ENCODE measurements around the gene TMEM144. TPM values are rescaled to one million over a fixed set of nuclear protein-coding genes. Genes with fewer than 3 reads are reported as not detected.

The TMEM144 gene
- total RNA-seq, 1 experiment from 2014 or later = 17.9 TPM

- H3K27ac Mint-ChIP-seq (ENCODE audit: unreplicated experiment) = no peak overlapping the region
- ChIA-PET POLR2A (no interaction called here), CTCF (interaction anchor here (1.4 kb wide), 1 partner anchor 14 kb away, joined by 4 read pairs; no protein-coding TSS in a partner anchor)
- TF ChIP-seq CTCF (IDR thresholded peaks at IDR 0.05; ENCODE audit: insufficient read depth in 1 of 2, low read depth in 1 of 2, low read length in 1 of 2, severe bottlenecking in 1 of 2, unreplicated experiment in 1 of 2) = no peak
- no peaks in the 10 kb centered on the region for H3K27me3 Mint-ChIP-seq (ENCODE audit: insufficient read depth, unreplicated experiment)
- no peaks in the 10 kb centered on the region for H3K36me3 ChIP-seq (ENCODE audit: control insufficient read depth, insufficient read depth, low read length)
- peaks cover 30% of the 10 kb centered on the region for H3K36me3 Mint-ChIP-seq (ENCODE audit: insufficient read depth, unreplicated experiment)
- H3K4me1 Mint-ChIP-seq (ENCODE audit: low read depth, unreplicated experiment) = no peaks in the 10 kb centered on the region
- intact Hi-C loops (cut with micrococcal nuclease; ENCODE audit: unreplicated experiment) = loop anchor here (1.0 to 2.0 kb wide), 4 partner anchors 15 to 75 kb away; partner anchors contain the start of gene TMEM144
- no peaks in the 10 kb centered on the region for H3K9me3 Mint-ChIP-seq (ENCODE audit: unreplicated experiment)
- no peaks in the 10 kb centered on the region for H3K9me3 ChIP-seq
- H3K27me3 ChIP-seq (replicated peaks; ENCODE audit: control insufficient read depth, insufficient read depth, low read length) = no peaks in the 10 kb centered on the region
- H3K4me3 Mint-ChIP-seq (ENCODE audit: unreplicated experiment) = peak overlapping the region; percentile 89
- BruUV-seq (replicated peaks) = no TSS peak
- H3K4me1 ChIP-seq = peaks cover 6% of the 10 kb centered on the region; the same call in 1 of the 2 replicates
- peak overlapping the region; percentile 49 for H3K4me3 ChIP-seq (ENCODE audit: low read depth, low read length)
- DNase-seq = no peak
Measured at GRCh38 chr4:158169931-158170690, 40.2 kb upstream of the TMEM144 start.

- H3K27me3 ChIP-seq (replicated peaks; ENCODE audit: control insufficient read depth, insufficient read depth, low read length) = no peaks in the 10 kb centered on the region
- POLR2A ChIA-PET = interaction anchor here (1.4 kb wide), 1 partner anchor 40 kb away, joined by 3 read pairs; the partner anchor contains the start of gene TMEM144
Measured at GRCh38 chr4:158170691-158171561, 39.4 kb upstream of the TMEM144 start.

More at GRCh38 chr4:158170691-158171561, 39.4 kb upstream of the TMEM144 start:
- H3K9me3 Mint-ChIP-seq (ENCODE audit: unreplicated experiment) = no peaks in the 10 kb centered on the region
- peaks cover 29% of the 10 kb centered on the region for H3K36me3 Mint-ChIP-seq (ENCODE audit: insufficient read depth, unreplicated experiment)
- H3K4me1 Mint-ChIP-seq (ENCODE audit: low read depth, unreplicated experiment) = peaks cover 3% of the 10 kb centered on the region
- intact Hi-C loops (cut with micrococcal nuclease; ENCODE audit: unreplicated experiment) = loop anchor here (1.0 to 2.0 kb wide), 4 partner anchors 16 to 76 kb away; partner anchors contain the start of gene TMEM144
- Histone ChIP-seq H3K4me3 (ENCODE audit: low read depth, low read length) (peak overlapping the region; percentile 49), H3K9me3 (no peaks in the 10 kb centered on the region), H3K4me1 (peaks cover 6% of the 10 kb centered on the region; the same call in 1 of the 2 replicates), H3K36me3 (ENCODE audit: control insufficient read depth, insufficient read depth, low read length) (no peaks in the 10 kb centered on the region)
- H3K27ac Mint-ChIP-seq (ENCODE audit: unreplicated experiment) = peak overlapping the region; percentile 53
- H3K27me3 Mint-ChIP-seq (ENCODE audit: insufficient read depth, unreplicated experiment) = no peaks in the 10 kb centered on the region
- DNase-seq = peak; percentile 64 to 80
- BruUV-seq (replicated peaks) = no TSS peak
- peak overlapping the region; percentile 89 for H3K4me3 Mint-ChIP-seq (ENCODE audit: unreplicated experiment)
- TF ChIP-seq CTCF (IDR thresholded peaks at IDR 0.05; ENCODE audit: insufficient read depth in 1 of 2, low read depth in 1 of 2, low read length in 1 of 2, severe bottlenecking in 1 of 2, unreplicated experiment in 1 of 2) = peak; percentile 54 to 64
- CTCF ChIA-PET = interaction anchor here (0.6 to 1.4 kb wide), 2 partner anchors 14 to 15 kb away, joined by 4 read pairs; no protein-coding TSS in a partner anchor

Data from Caco-2 (cell line).